HG03159 (cell line): ENCODE measurements around the gene ASAP2.

Experiments used
- ATAC-seq: cut with Tn5 transposase; IDR thresholded peaks from one replicate; pipeline ENCODE4 v1.9.1; 2021; ENCODE audit warnings: mild to moderate bottlenecking, moderate library complexity; ENCODE audit not compliant: unreplicated experiment

The ASAP2 gene

GRCh38 chr2:9315280-9315847, 108.8 kb downstream of the ASAP2 start:
- no peak for ATAC-seq

- ATAC-seq = no peak
Measured at GRCh38 chr2:9317559-9317958, 110.9 kb downstream of the ASAP2 start.

DNA sequence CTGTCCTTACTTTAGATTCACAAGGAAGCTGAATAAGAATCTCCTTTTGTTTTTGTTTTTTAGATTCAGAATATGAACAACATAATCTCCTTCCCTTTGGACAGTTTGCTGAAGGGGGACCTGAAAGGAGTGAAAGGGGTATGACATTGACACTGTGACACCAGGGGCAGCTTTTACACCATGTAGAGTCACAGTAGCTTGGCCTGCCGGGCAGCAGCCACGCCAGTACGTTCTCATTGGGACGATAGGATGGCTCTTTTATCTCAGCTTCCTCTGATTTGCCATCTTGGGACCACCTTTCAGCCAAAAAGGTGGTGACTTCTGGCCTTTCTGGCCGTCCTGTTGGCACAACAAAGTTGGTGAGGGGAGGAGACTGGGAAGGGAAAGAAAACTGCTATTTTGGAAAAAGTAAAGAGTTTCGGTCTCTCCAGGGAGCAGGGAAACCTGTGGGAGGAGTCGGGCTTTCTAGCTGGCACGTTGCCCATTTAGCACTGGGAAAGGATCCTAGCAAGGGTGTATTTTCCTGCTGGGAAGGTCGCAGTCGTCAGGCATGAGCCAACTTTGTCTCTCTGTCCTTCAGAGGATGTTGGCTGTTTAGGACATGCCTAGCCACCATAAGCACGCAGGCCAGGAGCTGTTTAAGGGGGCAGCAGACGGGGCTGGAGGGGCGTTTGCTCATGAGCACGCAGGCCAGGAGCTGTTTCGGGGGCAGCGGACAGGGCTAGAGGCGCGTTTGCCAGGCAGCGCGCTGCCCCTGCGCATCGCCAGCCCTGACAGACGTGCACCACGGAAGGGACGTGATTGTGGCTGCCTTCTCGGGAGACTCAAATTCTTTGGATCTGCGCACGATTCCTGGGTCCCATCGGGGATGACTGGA, 112.1 kb downstream of the ASAP2 start:
- ATAC-seq = no peak

DNA sequence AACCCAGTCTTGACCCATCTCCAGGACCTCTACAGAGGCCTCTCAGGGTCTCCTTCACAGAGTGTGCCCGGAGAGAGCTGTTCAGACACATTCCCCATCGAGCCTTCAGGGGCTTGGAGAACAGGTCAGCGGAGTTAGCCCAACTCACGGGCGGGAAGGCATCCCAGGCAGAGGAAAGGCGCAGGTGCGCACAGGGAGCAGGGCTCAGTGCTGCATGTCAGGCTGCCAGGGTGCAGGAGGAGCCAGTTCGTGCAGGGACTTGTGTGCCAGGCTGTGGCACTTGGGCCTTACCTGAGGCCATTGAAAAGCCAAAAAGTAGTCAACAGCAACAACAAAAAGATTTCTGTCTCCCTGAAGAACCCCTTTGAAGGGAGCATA, 112.7 kb downstream of the ASAP2 start:
- no peak for ATAC-seq

- ATAC-seq = no peak
Measured at GRCh38 chr2:9322576-9322975, 116.0 kb downstream of the ASAP2 start.

GRCh38 chr2:9325428-9325827, 118.8 kb downstream of the ASAP2 start:
- ATAC-seq = no peak

GRCh38 chr2:9326975-9327374, 120.4 kb downstream of the ASAP2 start:
- no peak for ATAC-seq

DNA sequence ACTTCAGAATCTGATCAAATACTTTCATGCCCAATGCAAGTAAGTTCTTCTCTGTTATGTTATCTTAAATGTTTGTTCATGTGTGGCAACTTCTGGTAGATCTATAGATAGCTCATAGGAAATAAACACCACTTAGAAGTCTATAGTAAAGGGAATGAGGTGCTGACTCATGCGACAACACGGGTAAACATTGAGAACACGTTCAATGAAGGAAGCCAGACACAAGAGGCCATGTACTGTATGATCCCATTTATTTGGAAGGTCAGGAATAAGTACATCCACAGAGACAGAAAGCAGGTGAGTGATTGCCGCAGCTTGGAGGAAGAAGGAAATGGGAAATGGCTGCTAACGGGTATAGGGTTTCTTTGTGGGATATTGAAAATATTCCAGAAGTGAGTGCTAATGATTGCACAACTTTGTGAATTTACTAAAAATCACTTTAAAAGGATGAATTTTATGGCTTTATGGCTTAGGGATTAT, 121.3 kb downstream of the ASAP2 start:
- ATAC-seq = no peak

DNA sequence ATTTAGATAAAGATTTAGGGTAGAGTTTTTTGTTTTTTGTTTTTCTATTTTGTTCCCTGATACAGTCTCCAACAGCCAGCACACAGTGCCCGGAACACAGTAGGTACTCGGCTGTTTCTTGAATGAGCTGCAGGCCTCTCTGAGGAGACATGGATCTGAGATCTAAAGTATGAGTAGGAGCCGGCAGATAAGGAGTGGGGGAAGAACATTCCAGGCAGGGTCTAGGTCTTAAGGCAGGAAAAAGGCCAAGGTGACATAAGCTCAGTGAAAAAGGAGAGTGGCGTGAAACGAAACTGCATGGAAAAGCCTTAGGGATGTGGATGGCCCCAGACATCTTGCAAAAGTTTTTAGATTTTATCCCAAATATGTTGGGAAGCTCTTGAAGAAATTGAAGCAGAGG, 122.3 kb downstream of the ASAP2 start:
- no peak for ATAC-seq

DNA sequence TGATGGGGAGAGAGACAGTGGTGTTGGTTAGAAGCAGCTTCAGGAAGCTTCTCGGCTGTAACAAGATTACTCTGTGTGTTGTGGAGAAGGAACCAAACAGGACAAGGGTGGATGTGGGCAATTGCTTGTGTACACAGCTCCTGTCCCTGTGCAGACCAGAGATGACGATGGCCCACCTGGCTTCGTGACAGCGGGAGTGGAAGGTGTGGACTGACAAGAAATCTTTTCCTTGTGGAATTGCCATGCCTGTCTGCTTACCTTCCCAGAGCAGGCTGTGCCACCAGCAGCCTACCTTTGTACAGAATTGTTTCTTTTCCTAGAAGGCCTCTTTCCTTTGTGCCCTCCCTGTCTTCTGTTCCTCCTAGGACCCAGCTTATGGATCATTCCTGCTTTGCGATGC, 122.9 kb downstream of the ASAP2 start:
- ATAC-seq = no peak

DNA sequence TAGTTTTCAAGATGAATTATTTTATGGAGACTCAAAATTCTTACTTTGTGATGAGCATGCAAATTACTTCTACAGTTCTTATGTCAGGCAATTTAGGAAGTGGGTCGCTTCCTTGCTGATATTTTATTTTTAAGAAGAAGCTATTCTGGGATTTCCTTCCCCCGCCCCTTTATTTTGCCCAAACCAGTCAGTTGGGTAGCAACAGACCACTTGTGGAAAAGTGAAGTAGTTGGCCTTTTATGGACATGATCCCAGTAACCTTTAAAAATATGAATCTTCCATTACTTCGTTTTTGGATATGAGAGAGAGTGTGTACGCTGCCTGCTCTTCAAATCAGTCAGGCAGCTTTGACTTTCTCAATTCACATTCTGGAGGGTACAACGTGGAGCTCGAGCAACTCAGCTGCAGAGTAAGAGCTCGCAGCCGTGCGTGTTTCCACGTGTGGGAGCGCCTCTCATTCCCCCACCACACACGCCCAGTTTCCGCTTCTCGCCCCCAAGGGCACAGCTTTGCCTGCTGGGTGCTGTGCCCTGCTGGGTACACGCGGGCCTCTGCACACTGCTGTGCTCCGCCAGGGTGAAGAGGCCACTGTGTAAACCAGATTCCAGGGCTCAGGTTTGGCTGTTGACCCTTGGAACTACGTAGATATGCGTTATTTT, 124.1 kb downstream of the ASAP2 start:
- ATAC-seq = no peak

GRCh38 chr2:9331704-9332103, 125.1 kb downstream of the ASAP2 start:
- no peak for ATAC-seq

DNA sequence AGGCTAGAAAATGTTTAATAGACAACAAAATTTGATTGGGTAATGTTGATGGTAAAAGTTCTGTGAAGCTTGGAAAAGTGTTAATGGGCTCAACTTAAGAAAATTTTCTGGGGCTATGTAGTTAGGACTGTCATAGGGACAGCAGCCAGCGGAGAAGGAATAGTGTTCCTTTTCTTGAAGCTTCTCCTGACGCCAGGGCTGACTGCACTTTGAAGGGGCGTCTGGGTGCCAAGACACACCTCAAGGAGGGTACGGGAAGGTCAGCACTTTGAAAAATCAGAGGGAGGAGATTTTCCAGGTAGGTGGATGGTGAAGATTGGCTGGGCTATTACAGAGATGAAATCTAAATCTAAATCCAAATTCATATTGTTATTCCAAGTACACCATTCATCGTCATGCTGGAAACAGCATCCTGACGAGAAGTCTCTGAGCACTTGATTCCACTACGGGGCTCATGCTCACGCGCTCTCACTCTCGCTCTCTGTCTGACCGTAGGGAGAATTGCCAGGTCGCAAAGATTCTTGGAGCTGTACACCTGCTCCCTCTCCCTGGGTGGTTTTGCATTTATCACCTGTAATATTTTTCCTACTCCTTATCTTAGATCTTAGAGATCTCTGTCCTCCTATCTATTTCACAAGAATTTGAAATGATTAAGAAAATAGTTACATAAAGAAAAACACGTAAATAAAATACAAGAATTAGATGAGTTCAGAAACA, 125.7 kb downstream of the ASAP2 start:
- ATAC-seq = no peak

DNA sequence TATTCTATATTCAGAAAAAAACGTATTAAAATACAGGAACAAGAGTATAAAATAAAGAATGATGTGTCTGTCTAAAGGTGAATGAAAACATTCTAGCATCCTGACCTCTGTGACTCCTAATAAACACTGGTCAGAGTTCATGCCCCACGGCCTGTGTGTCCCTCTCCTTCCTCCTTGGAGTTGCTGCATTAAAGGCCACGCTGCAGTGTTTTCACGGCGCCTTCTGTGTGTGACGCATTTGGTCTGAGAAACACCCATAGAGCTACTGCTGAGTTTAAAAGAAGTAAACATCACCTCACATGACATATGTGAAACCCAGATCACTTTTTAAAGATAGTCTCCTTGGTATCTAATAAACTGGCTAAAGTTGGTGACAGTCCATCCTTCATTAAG, 126.2 kb downstream of the ASAP2 start:
- ATAC-seq = no peak

DNA sequence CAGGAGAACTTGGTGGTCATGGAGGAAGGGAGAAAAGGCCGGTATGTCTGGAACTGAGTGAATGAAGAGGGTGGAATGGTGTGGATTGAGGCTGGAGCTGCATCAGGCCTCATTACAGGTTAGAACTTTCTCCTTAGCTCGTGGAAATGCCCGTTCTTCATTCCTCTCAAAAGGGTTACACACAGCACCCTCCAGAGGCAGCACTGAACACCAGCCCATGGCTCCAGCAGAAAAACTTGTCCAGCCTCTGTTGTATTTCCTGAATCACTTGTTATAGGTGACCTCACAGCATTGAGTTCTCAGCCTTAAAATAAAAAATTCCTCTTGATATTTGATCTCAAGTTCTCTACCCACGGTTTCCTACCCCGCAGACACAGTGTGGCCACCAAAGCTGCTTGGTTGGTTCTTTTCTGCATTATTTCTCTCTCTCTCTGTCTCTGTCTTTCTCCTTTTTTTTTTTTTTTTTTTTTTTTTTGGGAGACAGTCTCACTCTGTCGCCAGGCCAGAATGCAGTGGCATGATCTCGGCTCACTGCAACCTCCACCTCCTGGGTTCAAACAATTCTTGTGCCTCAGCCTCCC, 127.1 kb downstream of the ASAP2 start:
- no peak for ATAC-seq

- no peak for ATAC-seq
Measured at GRCh38 chr2:9334761-9335160, 128.1 kb downstream of the ASAP2 start.

DNA sequence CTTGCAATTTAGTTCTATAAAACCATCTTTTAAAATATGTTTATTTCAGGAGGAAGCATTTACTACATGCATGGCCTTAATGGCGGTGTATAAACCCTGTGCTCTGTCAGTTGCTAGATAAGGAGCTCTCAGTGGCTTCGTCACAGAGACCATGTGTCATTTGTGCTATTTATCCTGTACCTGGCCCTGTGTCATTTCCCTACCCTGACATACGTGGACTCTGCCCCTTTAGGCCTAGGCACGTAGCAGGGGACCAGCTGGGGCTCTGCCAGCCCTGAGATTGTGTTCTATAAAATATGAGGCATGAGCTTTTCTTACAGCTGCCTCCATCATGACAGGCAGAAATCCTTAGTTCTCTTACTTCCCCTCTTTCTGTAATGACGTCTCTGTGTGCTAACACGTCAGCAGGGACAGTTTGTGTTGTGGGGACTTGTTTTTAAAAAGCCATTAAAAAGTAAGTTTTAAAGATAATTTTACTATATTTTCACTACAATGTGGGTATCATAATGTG, 128.8 kb downstream of the ASAP2 start:
- no peak for ATAC-seq

GRCh38 chr2:9336241-9336575, 129.6 kb downstream of the ASAP2 start:
- ATAC-seq = peak; percentile 82

GRCh38 chr2:9336576-9337314, 130.1 kb downstream of the ASAP2 start:
- no peak for ATAC-seq

- no peak for ATAC-seq
Measured at GRCh38 chr2:9337901-9338300, 131.3 kb downstream of the ASAP2 start.
